Measurements from ENCODE around the gene INO80. TPM values are rescaled to one million over a fixed set of nuclear protein-coding genes. Genes with fewer than 3 reads are reported as not detected.
"Not testable (repeated sequence)": the region's sequence is repeated elsewhere in the genome, so short reads cannot be mapped to it uniquely, and the experiment has no call there.

Gene INO80
- total RNA-seq, 4 donors from 2014 or later, result 25.5 to 33.0 (median 27.8) TPM

DNA sequence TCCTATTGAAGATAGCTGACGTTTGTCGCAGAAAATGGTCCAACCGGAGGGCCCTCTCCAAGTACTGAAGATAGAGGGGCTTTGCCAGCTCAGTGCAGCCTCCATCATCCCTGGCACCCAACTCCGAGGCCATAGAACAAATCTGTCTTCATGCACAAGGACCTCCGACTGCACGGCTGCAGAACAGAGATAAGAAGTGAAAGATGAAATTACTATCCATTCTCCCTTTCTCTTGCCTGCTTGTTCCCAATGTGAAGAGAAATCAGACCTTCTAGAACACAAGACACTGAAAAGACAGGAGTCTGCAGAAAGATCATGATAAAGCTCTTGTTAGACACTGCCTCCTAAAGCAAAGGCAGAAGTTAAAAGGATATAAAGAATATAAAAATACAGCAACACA, 19.9 kb downstream of the INO80 start:
- DNase-seq, result no peak
- intact Hi-C loops (cut with DNase I; ENCODE audit: low total_unique reads), result no loop called here
- TF ChIP-seq, protein P1, sequence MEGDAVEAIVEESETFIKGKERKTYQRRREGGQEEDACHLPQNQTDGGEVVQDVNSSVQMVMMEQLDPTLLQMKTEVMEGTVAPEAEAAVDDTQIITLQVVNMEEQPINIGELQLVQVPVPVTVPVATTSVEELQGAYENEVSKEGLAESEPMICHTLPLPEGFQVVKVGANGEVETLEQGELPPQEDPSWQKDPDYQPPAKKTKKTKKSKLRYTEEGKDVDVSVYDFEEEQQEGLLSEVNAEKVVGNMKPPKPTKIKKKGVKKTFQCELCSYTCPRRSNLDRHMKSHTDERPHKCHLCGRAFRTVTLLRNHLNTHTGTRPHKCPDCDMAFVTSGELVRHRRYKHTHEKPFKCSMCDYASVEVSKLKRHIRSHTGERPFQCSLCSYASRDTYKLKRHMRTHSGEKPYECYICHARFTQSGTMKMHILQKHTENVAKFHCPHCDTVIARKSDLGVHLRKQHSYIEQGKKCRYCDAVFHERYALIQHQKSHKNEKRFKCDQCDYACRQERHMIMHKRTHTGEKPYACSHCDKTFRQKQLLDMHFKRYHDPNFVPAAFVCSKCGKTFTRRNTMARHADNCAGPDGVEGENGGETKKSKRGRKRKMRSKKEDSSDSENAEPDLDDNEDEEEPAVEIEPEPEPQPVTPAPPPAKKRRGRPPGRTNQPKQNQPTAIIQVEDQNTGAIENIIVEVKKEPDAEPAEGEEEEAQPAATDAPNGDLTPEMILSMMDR (IDR thresholded peaks at IDR 0.05 in 4 of 5, conservative IDR thresholded peaks at IDR 0.05 in 1 of 5), result no peak
- TF ChIP-seq POLR2A (IDR thresholded peaks at IDR 0.05), result no peak
- Histone ChIP-seq H3K4me3 (no peak overlapping the region), H3K36me3 (peaks cover 0 to 57% of the 10 kb centered on the region in 2 donors), H3K4me1 (no peaks in the 10 kb centered on the region), H3K27me3 (no peaks in the 10 kb centered on the region), H3K9me3 (no peaks in the 10 kb centered on the region), H3K27ac (no peak overlapping the region)
- in situ Hi-C loops (cut with MboI; ENCODE audit: low sequenced_read_pairs in 4 of 4), result no loop called here
- no peak for ATAC-seq

DNA sequence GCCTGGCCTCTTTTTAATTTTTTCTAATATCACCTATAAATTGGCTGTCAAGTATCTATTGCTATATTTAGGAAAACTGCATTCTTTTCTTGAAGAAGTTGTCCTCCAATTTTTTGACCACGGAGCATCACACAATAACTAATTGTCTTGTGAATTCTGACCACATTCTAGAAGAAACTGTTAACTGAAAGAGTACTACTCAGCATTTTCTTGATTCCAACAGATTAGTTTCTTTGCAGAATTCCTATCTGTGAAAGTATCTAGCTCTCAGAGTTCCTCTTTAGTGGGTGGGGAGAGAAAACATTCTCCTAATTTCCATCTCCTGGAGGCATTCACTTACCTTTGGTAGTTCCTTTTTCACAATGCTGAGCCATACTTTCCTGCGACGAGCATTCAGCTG, 31.1 kb downstream of the INO80 start:
- intact Hi-C loops (cut with DNase I; ENCODE audit: low total_unique reads) (no loop called here), in situ Hi-C loops (cut with MboI; ENCODE audit: low sequenced_read_pairs in 4 of 4) (no loop called here)
- Histone ChIP-seq H3K27ac (no peak overlapping the region), H3K36me3 (peaks cover 5 to 92% of the 10 kb centered on the region in 2 donors), H3K4me1 (peaks cover 0 to 4% of the 10 kb centered on the region in 2 donors), H3K4me3 (no peak overlapping the region), H3K9me3 (no peaks in the 10 kb centered on the region), H3K27me3 (no peaks in the 10 kb centered on the region)
- TF ChIP-seq, protein P1 (IDR thresholded peaks at IDR 0.05 in 4 of 5, conservative IDR thresholded peaks at IDR 0.05 in 1 of 5), result no peak
- TF ChIP-seq POLR2A (IDR thresholded peaks at IDR 0.05), result no peak
- ATAC-seq (no peak), DNase-seq (no peak)

DNA sequence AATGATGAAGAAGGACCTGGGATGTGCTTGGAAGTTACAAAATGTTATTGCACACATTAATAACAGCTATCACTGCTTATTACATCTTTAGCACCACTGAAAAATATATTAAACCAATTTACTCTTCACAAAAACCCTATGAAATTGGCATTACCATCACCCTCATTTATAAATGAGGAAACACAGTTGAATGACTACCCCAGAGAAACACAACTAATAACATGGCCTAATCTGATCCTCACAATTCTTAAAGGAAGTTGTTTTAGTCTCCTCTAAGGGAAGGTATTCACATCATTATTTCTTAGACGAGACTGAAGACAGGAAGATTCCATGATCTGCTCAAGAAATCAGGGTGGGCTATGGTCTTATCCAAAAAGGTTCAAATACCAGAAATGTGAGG, 35.9 kb downstream of the INO80 start:
- no peak overlapping the region for H3K27ac ChIP-seq
- no peaks in the 10 kb centered on the region for H3K27me3 ChIP-seq
- in situ Hi-C loops (cut with MboI; ENCODE audit: low sequenced_read_pairs in 4 of 4), result no loop called here
- no peak for TF ChIP-seq POLR2A (IDR thresholded peaks at IDR 0.05)
- TF ChIP-seq, protein P1 (IDR thresholded peaks at IDR 0.05 in 4 of 5, conservative IDR thresholded peaks at IDR 0.05 in 1 of 5), result no peak
- H3K4me3 ChIP-seq, result no peak overlapping the region
- H3K4me1 ChIP-seq, result no peaks in the 10 kb centered on the region
- intact Hi-C loops (cut with DNase I; ENCODE audit: low total_unique reads), result no loop called here
- ATAC-seq (no peak), DNase-seq (no peak)
- peaks cover 5 to 94% of the 10 kb centered on the region in 2 donors for H3K36me3 ChIP-seq
- no peaks in the 10 kb centered on the region for H3K9me3 ChIP-seq

DNA sequence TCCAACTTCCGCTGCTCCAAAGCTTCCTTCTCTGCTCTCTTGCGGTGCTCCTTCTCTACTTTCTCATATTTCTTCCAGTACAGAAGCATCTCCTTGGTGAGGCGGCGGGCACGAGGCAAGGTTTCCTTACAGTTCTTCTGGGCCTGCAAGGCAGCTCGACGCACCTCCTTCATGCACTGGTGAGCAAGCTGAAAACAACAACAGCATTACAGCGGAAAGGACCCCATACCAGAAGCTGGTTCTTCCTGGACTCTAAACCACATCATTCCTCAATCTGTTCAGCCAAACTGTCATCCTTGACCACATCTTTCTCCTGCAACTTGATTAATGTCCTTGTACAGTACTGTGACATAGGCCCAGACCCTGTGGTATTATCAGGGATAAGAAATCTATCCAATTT, 36.4 kb downstream of the INO80 start:
- intact Hi-C loops (cut with DNase I; ENCODE audit: low total_unique reads), result no loop called here
- Histone ChIP-seq H3K4me1 (no peaks in the 10 kb centered on the region), H3K9me3 (no peaks in the 10 kb centered on the region), H3K27me3 (no peaks in the 10 kb centered on the region), H3K4me3 (no peak overlapping the region), H3K27ac (no peak overlapping the region), H3K36me3 (peaks cover 5 to 94% of the 10 kb centered on the region in 2 donors)
- ATAC-seq, result no peak
- DNase-seq, result no peak
- in situ Hi-C loops (cut with MboI; ENCODE audit: low sequenced_read_pairs in 4 of 4), result no loop called here
- no peak for TF ChIP-seq POLR2A (IDR thresholded peaks at IDR 0.05)
- TF ChIP-seq, protein P1 (IDR thresholded peaks at IDR 0.05 in 4 of 5, conservative IDR thresholded peaks at IDR 0.05 in 1 of 5), result no peak

DNA sequence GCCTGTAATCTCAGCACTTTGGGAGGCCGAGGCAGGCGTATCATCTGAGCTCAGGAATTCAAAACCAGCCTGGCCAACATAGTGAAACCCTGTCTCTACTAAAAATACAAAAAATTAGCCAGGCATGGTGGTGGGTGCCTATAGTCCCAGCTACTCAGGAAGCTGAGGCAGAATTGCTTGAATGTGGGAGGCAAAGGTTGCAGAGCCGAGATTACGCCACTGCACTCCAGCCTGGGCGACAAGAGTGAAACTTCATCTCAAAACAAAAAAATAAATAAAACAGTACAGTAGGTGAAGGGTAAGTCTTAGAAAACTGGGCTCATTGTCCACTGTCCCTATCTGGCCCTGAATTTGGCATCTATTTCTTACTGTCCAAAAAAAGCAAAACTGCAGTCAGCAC, 37.2 kb downstream of the INO80 start:
- intact Hi-C loops (cut with DNase I; ENCODE audit: low total_unique reads); H3K27ac ChIP-seq; H3K4me3 ChIP-seq; ATAC-seq; H3K9me3 ChIP-seq; H3K27me3 ChIP-seq; in situ Hi-C loops (cut with MboI; ENCODE audit: low sequenced_read_pairs in 4 of 4); DNase-seq; H3K4me1 ChIP-seq: not testable (repeated sequence)
- peaks cover 8 to 94% of the 10 kb centered on the region in 2 donors for H3K36me3 ChIP-seq
